Activated CD4-positive, alpha-beta T cell treated with anti-CD3 and anti-CD28 coated beads for 36 hours (primary cell): Measurements from ENCODE around the gene TYK2. TPM values are rescaled to one million over a fixed set of nuclear protein-coding genes. Genes with fewer than 3 reads are reported as not detected.
A peak's percentile ranks its signal among the peaks of the same experiment; 100 is the strongest.

Source experiments
- ATAC-seq: fragments of 200-7000 bp; cut with Tn5 transposase; one replicate; pipeline ENCODE4 v1.10.0; 2021; ENCODE audit warnings: mild to moderate bottlenecking, moderate library complexity
- CTCF ChIA-PET: fragments of 350-600 bp; sonication (Branson Sonifier 250); formaldehyde crosslinking; loops from one replicate; lab custom pipeline; 2021; ENCODE audit warnings: antibody characterized with exemption; lab: Charles Lee
- POLR2A ChIA-PET: fragments of 350-600 bp; sonication (Branson Sonifier 250); formaldehyde crosslinking; loops from one replicate; lab custom pipeline; 2021; ENCODE audit warnings: antibody characterized with exemption, inconsistent platforms; lab: Charles Lee
- DNase-seq: peaks from one replicate; pipeline ENCODE4 v3.0.0-alpha.2; 2020
- H3K27ac Mint-ChIP-seq: one replicate; pipeline ENCODE4 v1.8.0; 2021; ENCODE audit warnings: mixed read lengths
- H3K27me3 Mint-ChIP-seq: one replicate; pipeline ENCODE4 v1.8.0; 2021; ENCODE audit warnings: mixed read lengths
- H3K36me3 Mint-ChIP-seq: one replicate; pipeline ENCODE4 v1.8.0; 2021; ENCODE audit warnings: low read depth, mixed read lengths
- H3K4me1 Mint-ChIP-seq: one replicate; pipeline ENCODE4 v1.8.0; 2021; ENCODE audit warnings: mixed read lengths
- H3K4me3 Mint-ChIP-seq: one replicate; pipeline ENCODE4 v1.8.0; 2021; ENCODE audit warnings: mild to moderate bottlenecking, moderate library complexity, mixed read lengths
- H3K9me3 Mint-ChIP-seq: one replicate; pipeline ENCODE4 v1.8.0; 2021; ENCODE audit warnings: low read depth, mixed read lengths
- intact Hi-C, 2 experiments: fragments of 100-400 bp; cut with DNase I in 1 of 2; cut with micrococcal nuclease in 1 of 2; formaldehyde crosslinking; loops; one replicate each; pipeline versions ENCODE4 v1.14.2 to v1.15.1; 2022 to 2024; cut with DNase I, micrococcal nuclease
- total RNA-seq, 2 experiments: library from RNA; stranded (reverse); gene quantifications; one replicate each; pipeline ENCODE4 v1.2.3, GENCODE V29; 2021

The TYK2 gene
- total RNA-seq = 100 to 1,000 TPM; 151 to 197 TPM

- peaks cover 23% of the 10 kb centered on the region for H3K36me3 Mint-ChIP-seq
- POLR2A ChIA-PET = interaction anchor here (0.6 to 1.0 kb wide), 11 partner anchors 8 to 1040 kb away, joined by 3 to 11 read pairs (median 4); partner anchors contain the start of gene ICAM1
- intact Hi-C loops = loop anchor here (1.0 to 10.0 kb wide), 12 partner anchors 23 to 446 kb away; partner anchors contain the start of genes CDC37 (in 2 of the 2), ICAM1 (in 2 of the 2), RAVER1 (in 2 of the 2) and DNMT1 (in 1 of the 2)
- H3K27ac Mint-ChIP-seq = peak within 1 kb of the TSS; percentile 96
- DNase-seq (peak; percentile 97), ATAC-seq (peak; percentile 99)
- peak within 1 kb of the TSS; percentile 86 for H3K4me3 Mint-ChIP-seq
- CTCF ChIA-PET = interaction anchor here (0.6 to 3.6 kb wide), 13 partner anchors 8 to 160 kb away, joined by 3 to 34 read pairs (median 4); partner anchors contain the start of gene ICAM1
- no peaks in the 10 kb centered on the region for H3K9me3 Mint-ChIP-seq
- peaks cover 22% of the 10 kb centered on the region for H3K4me1 Mint-ChIP-seq
- H3K27me3 Mint-ChIP-seq = no peaks in the 10 kb centered on the region
Observed at GRCh38 chr19:10380313-10381102, at the start of gene TYK2. TSS of gene TYK2 (minus strand) at chr19:10380572. CDS start at chr19:10378406, 2,166 bp downstream.

- ATAC-seq (no peak), DNase-seq (no peak)
- intact Hi-C loops = no loop called here
- Mint-ChIP-seq H3K27me3 (peaks cover 40% of the 10 kb centered on the region), H3K36me3 (no peaks in the 10 kb centered on the region), H3K27ac (no peak overlapping the region), H3K9me3 (no peaks in the 10 kb centered on the region), H3K4me3 (no peak overlapping the region), H3K4me1 (peaks cover 62% of the 10 kb centered on the region)
- CTCF ChIA-PET = interaction anchor here (1.0 to 6.3 kb wide), 9 partner anchors 12 to 169 kb away, joined by 3 to 43 read pairs (median 6); partner anchors contain the start of gene CDC37
- POLR2A ChIA-PET = interaction anchor here (1.2 kb wide), 1 partner anchor 49 kb away, joined by 7 read pairs; no protein-coding TSS in a partner anchor
Observed at GRCh38 chr19:10428996-10429381, 48.6 kb upstream of the TYK2 start.

GRCh38 chr19:10427169-10427568 is 46.8 kb upstream of the TYK2 start:
- DNase-seq = no peak
- H3K27me3 Mint-ChIP-seq = peaks cover 51% of the 10 kb centered on the region
- ChIA-PET POLR2A (no interaction called here), CTCF (interaction anchor here (0.6 to 6.3 kb wide), 8 partner anchors 9 to 317 kb away, joined by 3 to 43 read pairs (median 6); partner anchors contain the start of gene CDC37)
- H3K4me1 Mint-ChIP-seq = peaks cover 66% of the 10 kb centered on the region
- ATAC-seq = no peak
- H3K36me3 Mint-ChIP-seq = no peaks in the 10 kb centered on the region
- peak overlapping the region; percentile 1 for H3K27ac Mint-ChIP-seq
- intact Hi-C loops = no loop called here
- no peak overlapping the region for H3K4me3 Mint-ChIP-seq
- H3K9me3 Mint-ChIP-seq = no peaks in the 10 kb centered on the region

- H3K4me3 Mint-ChIP-seq = peak overlapping the region; percentile 47
- peak; percentile 85 for DNase-seq
- ChIA-PET CTCF (interaction anchor here (0.7 to 6.3 kb wide), 11 partner anchors 11 to 164 kb away, joined by 3 to 43 read pairs (median 4); partner anchors contain the start of gene CDC37), POLR2A (interaction anchor here (0.6 kb wide), 1 partner anchor 143 kb away, joined by 4 read pairs; no protein-coding TSS in a partner anchor)
- ATAC-seq = peak; percentile 31
- intact Hi-C loops = loop anchor here (1.0 to 2.0 kb wide), 2 partner anchors 15 to 20 kb away; no protein-coding TSS in a partner anchor
- H3K27me3 Mint-ChIP-seq = peaks cover 53% of the 10 kb centered on the region
- no peak overlapping the region for H3K27ac Mint-ChIP-seq
- no peaks in the 10 kb centered on the region for H3K36me3 Mint-ChIP-seq
- peaks cover 72% of the 10 kb centered on the region for H3K4me1 Mint-ChIP-seq
- H3K9me3 Mint-ChIP-seq = no peaks in the 10 kb centered on the region
Observed at GRCh38 chr19:10424011-10424637, 43.8 kb upstream of the TYK2 start.

GRCh38 chr19:10422846-10423245 is 42.5 kb upstream of the TYK2 start:
- Mint-ChIP-seq H3K27ac (no peak overlapping the region), H3K9me3 (no peaks in the 10 kb centered on the region), H3K27me3 (peaks cover 52% of the 10 kb centered on the region), H3K36me3 (no peaks in the 10 kb centered on the region), H3K4me1 (peaks cover 69% of the 10 kb centered on the region), H3K4me3 (no peak overlapping the region)
- CTCF ChIA-PET = interaction anchor here (1.1 to 6.3 kb wide), 5 partner anchors 10 to 18 kb away, joined by 3 to 43 read pairs (median 9); partner anchors contain the start of gene CDC37
- intact Hi-C loops = no loop called here
- no peak for DNase-seq
- POLR2A ChIA-PET = no interaction called here
- ATAC-seq = no peak

- DNase-seq = no peak
- Mint-ChIP-seq H3K4me1 (peaks cover 63% of the 10 kb centered on the region), H3K27ac (peak overlapping the region; percentile 2), H3K27me3 (peaks cover 52% of the 10 kb centered on the region), H3K36me3 (no peaks in the 10 kb centered on the region), H3K4me3 (peak overlapping the region; percentile 8), H3K9me3 (no peaks in the 10 kb centered on the region)
- ATAC-seq = no peak
- ChIA-PET POLR2A (interaction anchor here (0.6 to 1.2 kb wide), 2 partner anchors 19 to 29 kb away, joined by 3 read pairs; partner anchors contain the start of gene CDC37), CTCF (interaction anchor here (0.6 to 4.4 kb wide), 8 partner anchors 9 to 140 kb away, joined by 3 to 38 read pairs (median 6); no protein-coding TSS in a partner anchor)
- intact Hi-C loops = no loop called here
Observed at GRCh38 chr19:10422046-10422461, 41.7 kb upstream of the TYK2 start.

- DNase-seq = peak; percentile 59
- H3K9me3 Mint-ChIP-seq = no peaks in the 10 kb centered on the region
Observed at GRCh38 chr19:10421240-10422045, 41.1 kb upstream of the TYK2 start.

GRCh38 chr19:10420444-10421239 is 40.3 kb upstream of the TYK2 start, which contains the start of gene PDE4A:
TSS of gene PDE4A (plus strand) at chr19:10420538. CDS start at chr19:10420765, 227 bp downstream.
- ATAC-seq (no peak), DNase-seq (peak; percentile 83)
- ChIA-PET CTCF (interaction anchor here (0.7 to 2.3 kb wide), 7 partner anchors 8 to 129 kb away, joined by 3 to 9 read pairs (median 5); no protein-coding TSS in a partner anchor), POLR2A (no interaction called here)
- Mint-ChIP-seq H3K27ac (peak within 1 kb of the TSS; percentile 38), H3K4me1 (peaks cover 68% of the 10 kb centered on the region), H3K27me3 (peaks cover 53% of the 10 kb centered on the region), H3K9me3 (no peaks in the 10 kb centered on the region), H3K4me3 (peak within 1 kb of the TSS; percentile 64), H3K36me3 (no peaks in the 10 kb centered on the region)
- intact Hi-C loops = no loop called here

More at GRCh38 chr19:10421240-10422045, 41.1 kb upstream of the TYK2 start:
- intact Hi-C loops = no loop called here
- POLR2A ChIA-PET = interaction anchor here (0.6 to 1.2 kb wide), 2 partner anchors 18 to 29 kb away, joined by 3 read pairs; partner anchors contain the start of gene CDC37
- Mint-ChIP-seq H3K36me3 (no peaks in the 10 kb centered on the region), H3K27ac (peak overlapping the region; percentile 2), H3K4me1 (peaks cover 65% of the 10 kb centered on the region), H3K27me3 (peaks cover 57% of the 10 kb centered on the region), H3K4me3 (peak overlapping the region; percentile 8)
- ATAC-seq = no peak
- CTCF ChIA-PET = interaction anchor here (0.6 to 2.3 kb wide), 9 partner anchors 9 to 141 kb away, joined by 3 to 9 read pairs (median 5); no protein-coding TSS in a partner anchor

- Mint-ChIP-seq H3K27me3 (peaks cover 53% of the 10 kb centered on the region), H3K4me1 (peaks cover 61% of the 10 kb centered on the region), H3K9me3 (no peaks in the 10 kb centered on the region), H3K27ac (peak overlapping the region; percentile 38), H3K4me3 (peak overlapping the region; percentile 64), H3K36me3 (no peaks in the 10 kb centered on the region)
- CTCF ChIA-PET = interaction anchor here (2.3 to 8.1 kb wide), 2 partner anchors 8 to 15 kb away, joined by 6 to 135 read pairs; partner anchors contain the start of gene CDC37
- POLR2A ChIA-PET = no interaction called here
- peak; percentile 73 for DNase-seq
- ATAC-seq = peak; percentile 14
- intact Hi-C loops = loop anchor here in 1 of 2 experiments (5.0 kb wide), 1 partner anchor 147 kb away; the partner anchor contains the start of genes CDKN2D and KRI1
Observed at GRCh38 chr19:10419646-10420443, 39.5 kb upstream of the TYK2 start.
